Activated gamma-delta T cell treated with Interleukin-2 at 50 U/mL for 16 hours (primary cell): ENCODE data around the gene NGRN.
"Not testable (repeated sequence)": the region's sequence is repeated elsewhere in the genome, so short reads cannot be mapped to it uniquely, and the experiment has no call there.

Experiments used
- DNase-seq: peaks from one replicate; pipeline ENCODE4 v3.0.0-alpha.2; 2020

NGRN gene

DNA sequence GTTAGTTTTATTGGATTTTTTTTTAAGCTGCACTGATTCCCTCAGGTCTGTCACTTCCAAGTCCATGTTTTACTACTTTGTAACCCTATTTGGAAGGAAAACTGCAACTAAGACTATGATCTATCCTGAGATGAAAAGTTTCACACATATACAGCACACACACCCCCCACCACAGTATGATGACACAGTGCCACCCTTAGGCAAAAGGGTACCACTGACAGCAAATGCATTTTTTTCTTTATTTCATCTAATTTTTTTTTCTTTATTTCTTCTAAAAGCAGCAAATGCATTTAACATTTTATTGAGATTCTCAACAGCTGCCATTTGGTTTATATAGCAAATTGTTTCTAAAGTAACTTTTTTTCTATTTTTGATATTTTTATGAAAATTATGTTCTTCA lies 21.2 kb downstream of the NGRN start:
- DNase-seq: peak; percentile 33

- DNase-seq: no peak
Measured at GRCh38 chr15:90287101-90287500, 21.6 kb downstream of the NGRN start.

GRCh38 chr15:90287946-90288345 lies 22.5 kb downstream of the NGRN start:
- no peak for DNase-seq

DNA sequence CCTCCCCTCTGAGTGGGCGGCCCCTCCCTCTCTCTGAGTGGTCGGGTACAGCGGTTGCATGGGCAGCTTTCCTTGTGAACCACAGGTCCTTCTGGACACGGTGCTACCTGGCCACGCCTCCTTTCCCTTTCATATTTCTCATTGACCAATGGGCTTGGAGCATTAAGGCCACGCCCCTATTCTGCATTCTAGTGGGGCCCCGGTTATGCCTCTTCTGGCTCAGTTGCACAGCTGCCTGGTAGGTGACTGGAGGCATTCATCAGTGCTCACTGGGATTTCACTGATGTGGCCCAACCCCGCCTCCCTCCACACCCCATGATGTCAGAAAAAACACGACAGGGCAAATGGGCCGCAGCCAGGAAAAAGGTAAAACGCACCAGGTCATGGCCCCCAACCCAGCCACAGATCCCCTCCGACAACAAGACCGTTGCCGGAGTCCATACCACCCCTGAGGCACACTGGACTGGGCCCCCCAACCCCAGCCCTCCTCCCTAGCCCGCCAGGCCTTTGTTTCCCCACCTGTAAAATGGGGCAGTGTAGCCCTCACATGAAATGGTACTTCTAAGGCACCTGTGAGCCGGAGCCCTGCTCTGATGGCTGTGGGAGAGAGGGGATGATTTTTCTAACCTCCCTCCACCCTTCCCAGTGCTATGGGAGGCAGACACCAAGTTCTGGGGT lies 26.3 kb downstream of the NGRN start:
- no peak for DNase-seq

- DNase-seq: peak; percentile 66
Measured at GRCh38 chr15:90293040-90293810, 27.8 kb downstream of the NGRN start.

GRCh38 chr15:90294159-90294558 lies 28.7 kb downstream of the NGRN start:
- DNase-seq: no peak

- no peak for DNase-seq
Measured at GRCh38 chr15:90294601-90295269, 29.3 kb downstream of the NGRN start.

DNA sequence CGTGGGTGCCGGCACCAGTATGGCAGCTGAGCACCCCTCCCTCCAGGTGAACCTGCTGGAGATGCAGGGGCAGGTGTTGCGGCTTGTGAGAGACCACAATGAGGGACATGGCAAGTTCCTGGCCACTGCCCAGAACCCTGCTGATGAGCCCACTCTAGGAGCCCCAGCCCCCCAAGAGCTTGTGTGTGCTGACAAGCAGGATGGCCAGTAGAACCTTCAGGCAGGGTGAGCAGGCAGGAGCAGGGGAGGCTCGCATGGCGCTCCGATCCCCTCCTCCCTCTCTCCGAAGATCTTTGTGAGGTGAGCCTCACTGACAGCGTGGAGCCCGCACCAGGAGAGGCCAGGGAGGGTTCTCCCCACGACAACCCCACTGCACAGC lies 29.8 kb downstream of the NGRN start:
- no peak for DNase-seq

DNA sequence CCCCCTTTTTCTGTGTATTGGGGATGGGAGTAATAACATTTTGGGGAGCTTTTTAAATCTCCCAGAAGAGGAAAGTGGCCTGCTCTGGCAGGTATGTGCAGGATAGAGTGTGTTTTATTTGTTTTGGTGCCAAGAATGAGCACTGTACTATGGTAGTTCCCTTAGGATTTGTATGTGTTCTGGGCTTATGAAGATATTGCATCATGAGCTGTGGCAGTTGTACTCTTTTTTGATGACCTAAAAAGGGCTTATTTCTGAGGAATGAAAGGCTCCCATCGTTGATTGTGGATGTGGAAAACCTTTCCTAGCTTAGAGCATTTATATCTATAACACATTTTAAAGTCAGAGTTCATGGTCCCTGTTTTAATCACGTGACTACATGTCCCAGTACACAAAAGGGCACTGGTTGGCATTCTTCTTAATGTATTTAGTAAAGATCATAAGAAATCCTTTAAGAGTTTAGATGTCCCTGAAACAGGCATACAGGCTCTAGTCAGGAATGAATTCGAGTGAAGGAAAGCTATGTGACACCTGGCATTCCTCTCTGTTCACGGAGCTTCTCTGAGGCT lies 30.9 kb downstream of the NGRN start:
- DNase-seq: not testable (repeated sequence)

- no peak for DNase-seq
Measured at GRCh38 chr15:90297021-90297420, 31.5 kb downstream of the NGRN start.

DNA sequence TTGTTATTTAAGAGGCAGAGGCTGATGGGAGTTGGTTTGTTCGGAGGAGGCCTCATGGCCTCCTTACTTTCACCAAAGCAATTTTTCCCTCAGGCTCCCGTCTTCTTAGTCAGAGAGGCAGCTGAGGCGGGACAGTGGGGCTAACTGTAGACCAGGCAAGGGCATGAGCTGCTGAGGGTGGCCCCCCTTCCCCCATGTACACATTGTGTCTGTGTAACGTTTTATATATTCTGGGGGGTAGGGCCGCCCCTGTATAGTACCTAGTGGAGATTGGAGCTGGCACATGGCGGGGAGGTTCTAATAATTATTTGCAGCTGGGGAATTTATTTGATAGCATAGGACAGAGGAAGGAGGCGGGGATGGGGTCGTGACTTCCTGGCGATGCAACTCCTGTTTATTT lies 35.1 kb downstream of the NGRN start:
- no peak for DNase-seq

DNA sequence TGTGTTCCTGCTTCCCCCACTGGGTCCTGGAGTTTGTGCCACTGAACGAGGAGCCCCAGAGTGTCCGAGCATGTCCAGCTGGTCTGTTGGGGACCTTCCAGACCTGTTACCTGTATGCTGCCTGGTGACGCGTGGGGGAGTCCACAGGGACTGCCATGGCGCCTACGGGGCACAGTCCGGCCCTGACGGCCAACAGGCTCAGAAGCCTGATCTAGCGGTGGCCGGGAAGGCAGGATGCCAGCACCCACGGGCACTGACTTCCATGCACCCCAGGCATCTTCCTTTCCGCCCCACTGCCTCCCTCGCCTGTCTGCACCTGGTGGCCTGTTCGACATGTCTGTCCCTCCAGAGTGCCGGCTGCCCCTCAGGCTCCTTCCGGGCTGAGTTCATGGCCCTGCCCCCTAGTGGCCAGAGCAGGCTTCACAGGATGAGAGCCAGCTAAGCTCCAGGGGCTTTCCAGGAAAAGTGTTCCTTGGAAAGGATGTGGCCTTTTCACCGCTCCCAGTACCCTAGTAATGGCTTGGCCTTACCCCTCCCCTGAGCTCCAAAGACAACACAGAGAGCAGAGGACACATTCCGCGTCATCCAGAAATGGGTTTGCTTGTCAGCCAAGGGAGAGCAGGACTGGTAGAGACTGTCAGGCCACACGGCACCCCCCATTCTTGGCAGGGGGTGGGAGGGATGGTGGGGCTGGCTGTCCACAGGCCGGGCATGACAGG lies 35.7 kb downstream of the NGRN start:
- peak; percentile 56 for DNase-seq

GRCh38 chr15:90301707-90302300 lies 36.3 kb downstream of the NGRN start:
- DNase-seq: no peak

- not testable (repeated sequence) for DNase-seq
Measured at GRCh38 chr15:90305355-90305754, 39.9 kb downstream of the NGRN start.

- no peak for DNase-seq
Measured at GRCh38 chr15:90305932-90306331, 40.5 kb downstream of the NGRN start.

DNA sequence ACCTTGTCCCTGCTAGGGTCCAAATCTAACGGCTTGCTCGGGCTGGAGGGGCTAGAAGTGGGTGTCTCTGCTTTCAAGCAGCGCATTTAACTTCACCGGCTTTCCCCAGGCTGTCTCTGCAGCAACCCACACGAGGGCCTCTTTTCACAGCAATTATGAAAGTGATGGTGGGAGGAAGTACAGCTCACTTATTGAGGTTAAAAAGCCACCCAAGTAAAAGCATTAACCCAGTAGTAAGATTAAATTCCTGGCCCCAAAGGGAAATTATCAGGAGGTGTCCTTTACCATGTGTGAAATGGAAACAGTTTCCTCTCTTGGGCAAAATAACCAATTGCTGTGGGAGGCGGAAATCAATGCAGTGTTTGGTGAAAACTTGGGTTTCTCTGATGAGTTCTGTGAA lies 41.1 kb downstream of the NGRN start:
- DNase-seq: no peak

GRCh38 chr15:90307661-90308060 lies 42.2 kb downstream of the NGRN start:
- no peak for DNase-seq

DNA sequence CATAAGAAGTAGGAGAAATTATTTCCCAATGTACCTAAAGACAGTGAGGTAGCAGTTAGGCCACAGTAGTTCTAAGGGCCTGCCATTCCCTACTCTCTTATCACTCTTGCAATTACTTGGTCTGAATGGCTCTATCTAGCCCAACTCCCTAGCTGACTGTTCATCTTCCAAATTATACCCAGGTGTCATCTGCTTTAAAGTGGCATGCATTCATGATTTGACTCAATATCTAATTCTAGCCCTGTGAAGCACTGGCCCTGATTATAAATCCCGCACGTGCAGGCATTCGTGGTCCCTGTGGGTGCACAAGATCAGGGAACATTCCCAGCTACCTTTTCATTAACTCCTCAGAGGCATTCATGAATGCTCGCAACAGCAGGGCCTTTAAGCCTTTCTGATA lies 43.5 kb downstream of the NGRN start:
- DNase-seq: no peak

DNA sequence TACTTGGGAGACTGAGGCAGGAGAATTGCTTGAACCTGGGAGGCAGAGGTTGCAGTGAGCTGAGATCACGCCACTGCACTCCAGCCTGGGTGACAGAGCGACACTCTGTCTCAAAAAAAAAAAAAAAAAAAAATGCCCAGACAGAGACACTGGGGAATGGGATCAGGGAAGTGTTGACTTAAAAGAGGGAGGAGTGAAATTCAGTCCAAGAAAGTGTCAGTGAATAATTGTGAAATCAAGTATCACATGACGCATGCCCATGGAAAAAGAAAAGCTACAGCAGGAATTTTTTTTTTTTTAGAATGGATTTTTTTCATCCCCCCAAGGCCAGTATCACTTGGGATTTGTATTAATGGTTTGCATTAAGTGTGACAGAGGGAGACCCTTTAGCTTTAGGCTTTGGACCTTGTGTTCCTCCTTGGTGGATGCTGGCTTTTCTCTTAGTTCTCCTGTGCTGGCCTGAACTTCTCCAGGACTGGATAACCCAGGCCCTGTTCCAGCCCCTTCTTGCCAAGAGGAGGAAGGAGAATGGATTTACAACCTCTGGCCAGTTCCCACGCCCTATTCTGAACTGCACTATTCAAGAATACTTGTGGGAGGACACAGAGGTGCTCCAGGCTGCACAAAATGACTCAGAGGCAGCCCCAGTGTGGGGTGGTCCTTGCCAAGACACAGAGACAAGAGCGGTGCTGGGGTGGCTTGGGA lies 50.0 kb downstream of the NGRN start:
- DNase-seq: no peak

GRCh38 chr15:90316139-90316538 lies 50.7 kb downstream of the NGRN start:
- no peak for DNase-seq

DNA sequence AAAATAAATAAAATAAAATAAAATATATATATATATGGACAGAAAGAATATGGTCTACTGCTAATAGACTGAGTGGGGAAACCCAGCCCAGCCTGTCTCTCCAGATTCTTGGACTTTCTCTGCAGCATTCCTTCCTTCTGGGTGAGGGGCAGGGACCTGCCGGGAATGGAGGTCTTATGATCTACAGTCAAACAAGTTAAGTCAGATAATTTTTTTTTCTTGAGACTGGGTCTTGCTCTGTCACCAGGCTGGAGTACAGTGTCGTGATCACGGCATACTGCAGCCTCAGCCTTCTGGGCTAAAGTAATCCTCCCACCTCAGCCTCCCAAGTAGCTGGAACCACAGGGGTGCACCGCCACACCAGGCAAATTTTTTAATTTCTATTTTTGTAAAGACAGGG lies 53.1 kb downstream of the NGRN start:
- DNase-seq: no peak
